ENCODE results near the gene H2AZ1. TPM values are rescaled to one million over a fixed set of nuclear protein-coding genes. Genes with fewer than 3 reads are reported as not detected.
"Not testable (repeated sequence)": the region's sequence is repeated elsewhere in the genome, so short reads cannot be mapped to it uniquely, and the experiment has no call there.

H2AZ1 gene
- total and polyA plus RNA-seq, 2 donors from 2014 or later = 98.5 to 154 TPM

GRCh38 chr4:99965674-99966350 is 15.7 kb upstream of the H2AZ1 start:
- no peak overlapping the region for H3K9ac ChIP-seq (ENCODE audit: low read length in 3 of 3)
- FAIRE-seq (no peak), DNase-seq (no peak)
- no peaks in the 10 kb centered on the region for H3K27me3 ChIP-seq (ENCODE audit: control insufficient read depth, insufficient read depth, low read length)
- H3K4me3 ChIP-seq (ENCODE audit: low read length in 3 of 3) = no peak overlapping the region
- H3K27ac ChIP-seq (ENCODE audit: low read depth in 2 of 2, low read length in 2 of 2) = no peak overlapping the region
- TF ChIP-seq CTCF (IDR thresholded peaks at IDR 0.05; ENCODE audit: borderline replicate concordance, extremely low read depth, insufficient read depth) = no peak
- no peaks in the 10 kb centered on the region for H3K36me3 ChIP-seq (ENCODE audit: control insufficient read depth in 2 of 3, insufficient read depth in 3 of 3, low read length in 3 of 3)
- intact Hi-C loops (cut with DNase I) = no loop called here
- no peaks in the 10 kb centered on the region for H3K4me1 ChIP-seq (ENCODE audit: control insufficient read depth in 2 of 3, insufficient read depth in 2 of 3, low read depth in 1 of 3, low read length in 3 of 3)
- H3K9me3 ChIP-seq (ENCODE audit: control insufficient read depth in 2 of 3, insufficient read depth in 1 of 3, low read length in 3 of 3) = no peaks in the 10 kb centered on the region

GRCh38 chr4:99965173-99965572 is 15.1 kb upstream of the H2AZ1 start:
- Histone ChIP-seq H3K4me1 (ENCODE audit: control insufficient read depth in 2 of 3, insufficient read depth in 2 of 3, low read depth in 1 of 3, low read length in 3 of 3) (no peaks in the 10 kb centered on the region), H3K9me3 (ENCODE audit: control insufficient read depth in 2 of 3, insufficient read depth in 1 of 3, low read length in 3 of 3) (no peaks in the 10 kb centered on the region), H3K27me3 (ENCODE audit: control insufficient read depth, insufficient read depth, low read length) (no peaks in the 10 kb centered on the region), H3K9ac (ENCODE audit: low read length in 3 of 3) (no peak overlapping the region), H3K36me3 (ENCODE audit: control insufficient read depth in 2 of 3, insufficient read depth in 3 of 3, low read length in 3 of 3) (no peaks in the 10 kb centered on the region), H3K4me3 (ENCODE audit: low read length in 3 of 3) (no peak overlapping the region), H3K27ac (ENCODE audit: low read depth in 2 of 2, low read length in 2 of 2) (no peak overlapping the region)
- intact Hi-C loops (cut with DNase I) = no loop called here
- no peak for DNase-seq
- no peak for FAIRE-seq
- TF ChIP-seq CTCF (IDR thresholded peaks at IDR 0.05; ENCODE audit: borderline replicate concordance, extremely low read depth, insufficient read depth) = no peak

GRCh38 chr4:99961711-99962110 is 11.6 kb upstream of the H2AZ1 start:
- no peak for TF ChIP-seq CTCF (IDR thresholded peaks at IDR 0.05; ENCODE audit: borderline replicate concordance, extremely low read depth, insufficient read depth)
- intact Hi-C loops (cut with DNase I) = no loop called here
- no peak overlapping the region for H3K27ac ChIP-seq (ENCODE audit: low read depth in 2 of 2, low read length in 2 of 2)
- FAIRE-seq (peak; percentile 89), DNase-seq (no peak)
- no peak overlapping the region for H3K9ac ChIP-seq (ENCODE audit: low read length in 3 of 3)
- no peak overlapping the region for H3K4me3 ChIP-seq (ENCODE audit: low read length in 3 of 3)
- no peaks in the 10 kb centered on the region for H3K36me3 ChIP-seq (ENCODE audit: control insufficient read depth in 2 of 3, insufficient read depth in 3 of 3, low read length in 3 of 3)
- H3K27me3 ChIP-seq (ENCODE audit: control insufficient read depth, insufficient read depth, low read length) = no peaks in the 10 kb centered on the region
- no peaks in the 10 kb centered on the region for H3K9me3 ChIP-seq (ENCODE audit: control insufficient read depth in 2 of 3, insufficient read depth in 1 of 3, low read length in 3 of 3)
- H3K4me1 ChIP-seq (ENCODE audit: control insufficient read depth in 2 of 3, insufficient read depth in 2 of 3, low read depth in 1 of 3, low read length in 3 of 3) = no peaks in the 10 kb centered on the region

- H3K9ac ChIP-seq (ENCODE audit: low read length in 3 of 3) = no peak overlapping the region
- FAIRE-seq (no peak), DNase-seq (no peak)
- no peaks in the 10 kb centered on the region for H3K36me3 ChIP-seq (ENCODE audit: control insufficient read depth in 2 of 3, insufficient read depth in 3 of 3, low read length in 3 of 3)
- H3K4me1 ChIP-seq (ENCODE audit: control insufficient read depth in 2 of 3, insufficient read depth in 2 of 3, low read depth in 1 of 3, low read length in 3 of 3) = no peaks in the 10 kb centered on the region
- no peak for TF ChIP-seq CTCF (IDR thresholded peaks at IDR 0.05; ENCODE audit: borderline replicate concordance, extremely low read depth, insufficient read depth)
- H3K4me3 ChIP-seq (ENCODE audit: low read length in 3 of 3) = no peak overlapping the region
- H3K27me3 ChIP-seq (ENCODE audit: control insufficient read depth, insufficient read depth, low read length) = no peaks in the 10 kb centered on the region
- no peaks in the 10 kb centered on the region for H3K9me3 ChIP-seq (ENCODE audit: control insufficient read depth in 2 of 3, insufficient read depth in 1 of 3, low read length in 3 of 3)
- intact Hi-C loops (cut with DNase I) = no loop called here
- H3K27ac ChIP-seq (ENCODE audit: low read depth in 2 of 2, low read length in 2 of 2) = no peak overlapping the region
These were observed 10.6 kb upstream of the H2AZ1 start for GRCh38 chr4:99960648-99961047.

- H3K4me3 ChIP-seq (ENCODE audit: low read length in 3 of 3); H3K36me3 ChIP-seq (ENCODE audit: control insufficient read depth in 2 of 3, insufficient read depth in 3 of 3, low read length in 3 of 3); FAIRE-seq; DNase-seq; H3K9ac ChIP-seq (ENCODE audit: low read length in 3 of 3); H3K27ac ChIP-seq (ENCODE audit: low read depth in 2 of 2, low read length in 2 of 2); H3K9me3 ChIP-seq (ENCODE audit: control insufficient read depth in 2 of 3, insufficient read depth in 1 of 3, low read length in 3 of 3); H3K27me3 ChIP-seq (ENCODE audit: control insufficient read depth, insufficient read depth, low read length); H3K4me1 ChIP-seq (ENCODE audit: control insufficient read depth in 2 of 3, insufficient read depth in 2 of 3, low read depth in 1 of 3, low read length in 3 of 3); intact Hi-C loops (cut with DNase I): not testable (repeated sequence)
These were observed 8.1 kb upstream of the H2AZ1 start for GRCh38 chr4:99958207-99958606.
